ENCODE results near the gene TMOD3. TPM values are rescaled to one million over a fixed set of nuclear protein-coding genes. Genes with fewer than 3 reads are reported as not detected.

Gene TMOD3
- polyA plus RNA-seq, 1 donor from 2014 or later, result 23.4 TPM

DNA sequence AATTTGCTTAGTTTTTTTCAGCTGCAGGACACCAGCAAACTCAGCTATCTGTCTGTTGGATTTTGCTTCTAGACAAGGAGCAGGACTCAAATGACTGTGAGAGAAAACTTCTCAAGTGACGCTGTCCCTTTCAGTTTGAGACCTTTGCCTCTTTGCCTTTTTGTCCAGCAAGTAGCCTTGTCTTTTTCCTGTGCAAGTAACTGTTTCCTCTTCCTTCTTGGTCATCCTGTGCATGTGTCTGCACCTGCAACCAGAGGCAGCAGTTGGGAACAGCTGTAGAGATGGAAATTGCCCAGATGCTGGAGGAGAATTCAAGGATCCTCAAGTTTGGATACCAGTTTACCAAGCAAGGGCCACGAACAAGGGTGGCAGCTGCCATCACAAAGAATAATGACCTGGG lies 23.3 kb upstream of the TMOD3 start:
- Mint-ChIP-seq H3K36me3 (peaks cover 22% of the 10 kb centered on the region), H3K9me3 (no peaks in the 10 kb centered on the region), H3K27me3 (no peaks in the 10 kb centered on the region), H3K4me3 (no peak overlapping the region), H3K4me1 (peaks cover 3 to 5% (median 4%) of the 10 kb centered on the region in 3 donors), H3K27ac (peak overlapping the region in 1 of 3 donors; percentile 46)

DNA sequence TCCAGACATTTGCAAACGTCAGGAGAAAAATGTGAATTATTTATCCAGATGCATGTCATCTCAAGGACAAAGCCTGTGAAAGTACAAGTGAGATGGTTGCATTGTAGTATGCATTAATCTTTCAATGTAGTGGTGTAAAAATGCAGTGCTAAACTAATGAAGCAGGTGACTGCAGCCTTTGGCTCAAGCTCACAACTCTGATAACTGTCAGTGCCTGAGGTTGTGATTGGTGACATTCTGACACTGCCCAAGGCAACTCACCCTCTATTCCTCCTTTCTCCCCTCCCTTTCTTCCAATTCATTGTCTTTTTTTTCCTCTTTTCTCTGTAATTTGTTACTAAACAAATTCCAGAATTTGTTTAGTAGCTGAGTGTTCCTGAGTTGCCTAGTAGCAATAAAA lies 20.0 kb upstream of the TMOD3 start:
- Mint-ChIP-seq H3K9me3 (no peaks in the 10 kb centered on the region), H3K27ac (no peak overlapping the region), H3K4me1 (no peaks in the 10 kb centered on the region), H3K27me3 (no peaks in the 10 kb centered on the region), H3K36me3 (peaks cover 17% of the 10 kb centered on the region), H3K4me3 (no peak overlapping the region)

DNA sequence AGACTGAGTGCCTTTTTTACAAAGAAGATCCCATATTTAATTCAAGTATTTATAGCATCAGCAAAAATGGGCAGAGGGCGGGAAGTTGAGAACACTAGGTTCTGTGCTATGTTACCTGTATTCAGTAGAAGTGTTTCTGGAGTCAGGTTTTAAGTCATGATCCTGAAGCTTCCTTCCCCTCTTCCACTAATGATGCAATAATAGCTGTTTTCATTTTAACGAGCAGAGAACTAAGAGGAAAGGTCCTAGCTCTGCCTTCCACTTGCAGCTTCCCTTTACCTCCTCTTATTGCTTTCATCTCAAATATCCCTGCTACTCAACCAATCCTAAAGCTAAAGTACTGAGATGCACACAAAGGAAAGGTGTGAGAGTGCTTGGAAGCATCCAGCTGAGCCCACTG lies 16.9 kb upstream of the TMOD3 start:
- Mint-ChIP-seq H3K36me3 (peaks cover 12% of the 10 kb centered on the region), H3K27ac (no peak overlapping the region), H3K27me3 (no peaks in the 10 kb centered on the region), H3K9me3 (no peaks in the 10 kb centered on the region), H3K4me1 (no peaks in the 10 kb centered on the region), H3K4me3 (no peak overlapping the region)

DNA sequence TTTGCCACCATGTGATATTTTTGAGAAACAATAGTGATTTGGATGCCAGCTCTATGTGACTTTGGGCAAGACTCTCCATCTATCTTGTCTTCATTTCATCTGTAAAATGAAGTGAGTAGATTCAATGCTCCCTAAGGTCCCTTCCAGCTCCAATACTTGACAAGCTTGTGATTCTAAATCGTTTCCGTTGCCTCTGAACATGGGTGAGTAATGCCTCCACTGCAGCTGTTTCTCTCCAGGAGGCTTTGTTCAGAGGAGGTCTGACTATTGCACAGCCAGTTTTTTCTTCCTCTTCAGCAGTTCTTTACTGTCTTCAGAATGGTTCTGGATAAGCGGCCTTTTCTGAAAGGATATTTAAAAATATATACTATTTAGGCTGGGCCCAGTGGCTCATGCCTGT lies 14.8 kb upstream of the TMOD3 start:
- peaks cover 9% of the 10 kb centered on the region for H3K36me3 Mint-ChIP-seq
- H3K4me1 Mint-ChIP-seq, result no peaks in the 10 kb centered on the region

DNA sequence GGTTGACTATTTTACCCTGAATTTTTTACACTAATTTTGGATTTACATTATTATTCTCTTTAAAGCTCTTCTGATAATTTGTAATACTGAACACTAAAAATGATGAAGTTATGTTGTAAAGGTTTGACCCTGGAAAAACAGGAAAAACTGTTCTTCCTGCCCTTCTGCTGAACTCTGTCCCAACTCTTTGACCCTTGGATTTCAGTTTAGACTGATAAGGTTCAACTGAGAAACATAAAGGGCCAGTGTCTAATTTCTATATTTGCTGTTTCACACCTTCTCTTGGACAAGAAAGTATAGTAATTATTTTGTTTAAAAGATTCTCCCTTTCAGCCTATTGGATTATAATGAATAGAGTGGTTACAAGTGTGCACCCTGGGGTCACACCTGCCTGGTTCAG lies 12.8 kb upstream of the TMOD3 start:
- Mint-ChIP-seq H3K4me1 (no peaks in the 10 kb centered on the region), H3K27ac (no peak overlapping the region), H3K36me3 (peaks cover 4% of the 10 kb centered on the region), H3K9me3 (peaks cover 7 to 16% (median 14%) of the 10 kb centered on the region in 3 donors), H3K4me3 (no peak overlapping the region), H3K27me3 (no peaks in the 10 kb centered on the region)

More for the DNA sequence above, 14.8 kb upstream of the TMOD3 start:
- Mint-ChIP-seq H3K9me3 (no peaks in the 10 kb centered on the region), H3K4me3 (no peak overlapping the region), H3K27ac (no peak overlapping the region), H3K27me3 (no peaks in the 10 kb centered on the region)

DNA sequence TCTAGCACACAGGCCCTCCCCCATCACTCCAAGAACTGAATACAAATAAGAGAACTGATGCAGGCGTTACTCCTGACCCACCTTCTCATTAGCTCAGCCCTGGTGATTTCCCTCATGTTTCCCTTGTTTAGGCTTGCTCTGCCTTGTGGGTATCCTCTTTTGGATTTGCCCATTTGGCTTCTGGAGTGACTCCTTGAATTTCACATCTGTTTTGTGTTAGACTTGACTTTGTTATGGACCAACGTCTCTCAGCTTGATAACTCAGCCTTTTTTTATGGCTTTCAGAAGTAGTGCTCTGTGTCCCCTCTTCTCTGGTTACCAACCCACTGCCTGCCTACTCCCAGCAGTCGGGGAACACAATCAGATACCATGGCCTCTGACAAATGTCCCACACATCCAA lies 11.3 kb upstream of the TMOD3 start:
- Mint-ChIP-seq H3K4me1 (no peaks in the 10 kb centered on the region), H3K9me3 (peaks cover 7 to 18% (median 14%) of the 10 kb centered on the region in 3 donors), H3K27ac (no peak overlapping the region), H3K4me3 (no peak overlapping the region), H3K27me3 (no peaks in the 10 kb centered on the region), H3K36me3 (peaks cover 4% of the 10 kb centered on the region)

DNA sequence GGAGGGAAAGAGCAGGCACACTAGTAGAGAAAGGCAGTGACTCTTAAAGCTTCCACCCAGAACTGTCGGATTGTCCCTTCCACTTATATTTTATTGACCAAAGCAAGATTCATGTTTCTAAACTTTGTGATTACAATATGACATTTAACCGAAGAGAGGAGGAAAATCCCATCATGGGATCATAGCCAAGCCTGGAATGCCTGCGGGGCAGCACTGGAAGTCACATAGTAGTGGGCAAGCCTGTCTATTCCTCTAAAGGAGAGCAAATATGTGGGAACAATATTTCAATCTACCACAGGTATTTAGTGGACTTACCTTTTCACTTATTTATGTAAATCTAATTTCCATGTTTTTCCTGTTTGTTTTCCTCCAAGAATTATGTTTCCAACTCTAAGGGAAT lies 3.8 kb upstream of the TMOD3 start:
- Mint-ChIP-seq H3K4me1 (peaks cover 0 to 6% (median 3%) of the 10 kb centered on the region in 3 donors), H3K4me3 (peak overlapping the region in 1 of 4 donors; percentile 53), H3K9me3 (peaks cover 3 to 11% (median 6%) of the 10 kb centered on the region in 3 donors)

DNA sequence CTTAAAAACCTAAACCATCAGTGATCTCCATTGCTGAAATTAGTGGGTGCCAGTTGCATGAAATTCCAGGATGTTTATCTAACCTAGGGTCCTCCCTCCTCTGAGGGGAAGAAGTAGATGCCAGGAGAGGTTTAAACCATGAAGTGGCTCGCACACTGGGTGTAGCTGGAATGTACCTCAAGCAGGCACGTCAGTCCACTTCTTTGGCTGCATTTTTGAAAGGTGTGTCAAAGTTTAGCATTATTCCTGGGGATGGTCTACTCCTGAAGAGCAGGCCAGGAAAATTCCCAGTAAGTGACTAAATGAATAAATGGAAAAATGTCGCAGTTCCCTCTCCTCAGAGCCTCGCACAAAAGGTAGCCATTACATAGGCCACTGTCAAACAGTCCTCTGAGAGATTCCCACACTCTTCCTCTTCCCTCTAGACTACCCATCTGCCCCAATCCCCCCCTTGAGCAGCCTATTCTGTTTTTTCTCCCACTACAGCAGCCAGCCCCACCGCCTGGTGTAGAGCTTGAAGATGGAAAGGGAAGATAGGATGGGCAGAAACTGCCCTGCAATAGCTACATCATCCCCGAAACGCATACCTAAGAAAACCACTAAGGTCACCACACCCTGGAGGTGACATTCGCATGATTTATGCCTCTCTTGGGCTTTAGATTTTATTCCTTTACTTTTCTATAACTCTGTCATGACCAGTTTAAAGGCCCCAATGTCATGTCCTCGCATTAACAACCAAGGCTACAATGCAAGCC lies 655 bp upstream of the TMOD3 start:
- Mint-ChIP-seq H3K27me3 (no peaks in the 10 kb centered on the region), H3K36me3 (no peaks in the 10 kb centered on the region), H3K4me1 (peaks cover 16 to 32% (median 28%) of the 10 kb centered on the region in 3 donors), H3K27ac (peak overlapping the region in 1 of 3 donors; percentile 71), H3K9me3 (no peaks in the 10 kb centered on the region), H3K4me3 (peak overlapping the region in 3 of 4 donors; percentile 90 to 98 (median 96))

More for the DNA sequence above, 3.8 kb upstream of the TMOD3 start:
- no peaks in the 10 kb centered on the region for H3K27me3 Mint-ChIP-seq
- no peaks in the 10 kb centered on the region for H3K36me3 Mint-ChIP-seq
- no peak overlapping the region for H3K27ac Mint-ChIP-seq

DNA sequence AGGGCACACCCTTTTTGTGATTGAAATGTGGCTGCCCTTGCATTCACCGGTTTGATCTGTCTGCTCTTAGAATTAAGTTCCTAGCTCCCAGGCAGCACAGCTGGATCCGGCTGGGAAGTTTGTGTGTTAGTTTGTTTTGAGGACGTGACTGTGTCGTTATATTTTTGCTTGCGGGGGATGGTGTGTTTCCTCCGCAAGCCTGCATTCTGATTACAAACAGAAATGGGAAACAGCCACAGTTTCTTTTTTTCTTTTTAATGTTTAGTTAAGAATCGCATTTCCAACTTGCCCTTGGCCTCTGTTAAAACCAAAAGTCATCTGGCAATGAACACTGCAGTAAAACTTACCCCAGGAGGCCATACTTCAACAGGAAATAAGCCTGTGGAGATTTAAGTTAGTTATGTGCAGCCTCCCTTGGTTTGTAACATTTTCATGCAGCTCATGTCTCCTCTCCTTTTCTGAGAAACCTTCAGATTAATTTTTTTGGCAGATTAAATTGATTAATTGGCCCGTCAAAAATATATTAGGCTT lies 888 bp downstream of the TMOD3 start:
- Mint-ChIP-seq H3K9me3 (no peaks in the 10 kb centered on the region), H3K36me3 (no peaks in the 10 kb centered on the region), H3K27ac (peak overlapping the region; percentile 74 to 89 (median 86)), H3K27me3 (no peaks in the 10 kb centered on the region), H3K4me1 (peaks cover 22 to 47% (median 37%) of the 10 kb centered on the region in 3 donors), H3K4me3 (peak overlapping the region; percentile 90 to 98 (median 95))

DNA sequence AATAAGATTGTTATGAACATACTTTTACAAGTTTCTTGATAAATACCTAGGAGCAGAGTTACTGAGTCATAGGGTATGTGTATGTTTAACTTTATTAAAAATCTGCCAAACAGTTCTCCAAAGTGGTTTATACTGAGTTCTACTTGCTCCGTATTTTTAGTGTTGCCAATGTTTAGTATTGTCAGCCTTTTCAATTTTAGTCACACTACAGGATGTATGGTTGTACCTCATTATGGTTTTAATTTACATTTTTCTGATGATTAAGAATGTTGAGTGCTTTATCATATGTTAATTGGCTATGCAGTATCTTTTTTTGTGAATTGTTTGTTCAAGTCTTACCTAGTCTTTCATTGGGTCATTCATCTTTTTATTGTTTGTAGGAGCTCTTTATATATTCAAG lies 4.3 kb downstream of the TMOD3 start:
- Mint-ChIP-seq H3K36me3 (no peaks in the 10 kb centered on the region), H3K27me3 (no peaks in the 10 kb centered on the region), H3K27ac (no peak overlapping the region), H3K9me3 (no peaks in the 10 kb centered on the region), H3K4me3 (peak overlapping the region in 2 of 4 donors; percentile 25 to 28), H3K4me1 (peaks cover 34 to 72% (median 66%) of the 10 kb centered on the region in 3 donors)

DNA sequence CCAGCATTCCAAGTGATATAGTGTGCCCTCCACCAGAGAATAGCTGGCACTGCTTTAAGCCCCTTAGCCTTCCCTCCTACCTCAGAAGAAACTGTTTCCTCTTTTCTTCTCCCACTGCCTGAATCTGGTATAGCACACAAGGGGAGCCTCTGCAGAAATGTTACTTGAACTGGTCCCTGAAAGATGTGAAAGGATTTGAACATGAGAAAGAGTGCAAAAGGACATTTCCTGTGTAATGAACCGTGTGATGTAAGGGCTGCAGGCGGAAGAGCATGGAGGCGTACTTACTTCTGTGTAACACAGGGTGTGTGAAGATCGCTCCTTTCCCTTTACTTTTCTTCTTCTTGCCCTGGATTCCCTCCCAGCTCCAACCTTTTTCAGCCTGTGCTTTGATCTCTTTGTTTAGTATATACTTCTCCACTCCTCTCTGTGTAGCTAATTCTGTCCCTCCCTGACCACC lies 8.4 kb downstream of the TMOD3 start:
- Mint-ChIP-seq H3K27ac (peak overlapping the region; percentile 1 to 80 (median 6)), H3K4me3 (peak overlapping the region in 3 of 4 donors; percentile 28 to 70 (median 56))

DNA sequence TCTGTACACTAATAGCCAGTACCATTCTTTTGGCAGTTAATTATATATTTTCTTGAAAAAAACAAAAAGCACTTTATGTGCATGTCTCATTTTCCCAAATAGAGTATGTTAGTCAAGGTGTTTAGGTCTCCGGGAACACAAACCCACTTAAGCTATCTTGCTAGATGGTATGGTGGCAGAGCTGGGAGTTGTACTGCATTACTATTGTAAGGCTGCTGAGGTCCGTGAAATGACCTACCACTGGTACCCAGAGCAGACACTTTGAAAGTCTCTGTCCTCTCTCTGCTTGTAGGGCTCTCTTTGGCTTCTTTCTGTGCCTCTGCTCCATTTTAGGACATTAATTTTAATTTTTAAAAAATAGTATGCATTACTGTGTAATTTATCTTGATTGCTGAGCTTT lies 8.8 kb downstream of the TMOD3 start:
- Mint-ChIP-seq H3K27ac (peak overlapping the region in 1 of 3 donors; percentile 6), H3K9me3 (no peaks in the 10 kb centered on the region), H3K4me1 (peaks cover 39 to 68% (median 62%) of the 10 kb centered on the region in 3 donors), H3K4me3 (peak overlapping the region in 2 of 4 donors; percentile 56 to 70), H3K27me3 (no peaks in the 10 kb centered on the region), H3K36me3 (no peaks in the 10 kb centered on the region)

More for the DNA sequence above, 8.4 kb downstream of the TMOD3 start:
- Mint-ChIP-seq H3K27me3 (no peaks in the 10 kb centered on the region), H3K36me3 (no peaks in the 10 kb centered on the region), H3K9me3 (no peaks in the 10 kb centered on the region), H3K4me1 (peaks cover 36 to 64% (median 60%) of the 10 kb centered on the region in 3 donors)

DNA sequence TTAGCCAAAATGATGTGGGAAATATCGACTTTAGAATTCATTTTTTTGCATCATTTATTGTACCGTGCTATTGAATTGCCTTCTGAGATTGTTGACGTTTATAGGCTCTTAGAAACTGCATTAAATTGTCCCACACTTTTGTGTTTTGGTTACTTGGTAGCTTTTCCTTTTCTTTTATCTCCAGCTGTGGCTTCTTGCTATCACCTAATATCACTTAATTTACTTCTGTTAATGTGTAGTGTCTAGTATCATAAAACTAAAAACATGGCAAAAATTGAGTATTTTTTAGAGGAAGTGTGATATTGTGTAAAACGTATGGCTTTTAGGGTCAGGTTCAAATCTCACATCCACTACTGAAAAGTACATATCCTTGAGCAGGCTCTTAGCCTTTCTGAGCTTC lies 11.2 kb downstream of the TMOD3 start:
- Mint-ChIP-seq H3K4me1 (peaks cover 33 to 62% (median 55%) of the 10 kb centered on the region in 3 donors), H3K27ac (no peak overlapping the region), H3K4me3 (no peak overlapping the region), H3K36me3 (no peaks in the 10 kb centered on the region), H3K9me3 (no peaks in the 10 kb centered on the region), H3K27me3 (no peaks in the 10 kb centered on the region)

DNA sequence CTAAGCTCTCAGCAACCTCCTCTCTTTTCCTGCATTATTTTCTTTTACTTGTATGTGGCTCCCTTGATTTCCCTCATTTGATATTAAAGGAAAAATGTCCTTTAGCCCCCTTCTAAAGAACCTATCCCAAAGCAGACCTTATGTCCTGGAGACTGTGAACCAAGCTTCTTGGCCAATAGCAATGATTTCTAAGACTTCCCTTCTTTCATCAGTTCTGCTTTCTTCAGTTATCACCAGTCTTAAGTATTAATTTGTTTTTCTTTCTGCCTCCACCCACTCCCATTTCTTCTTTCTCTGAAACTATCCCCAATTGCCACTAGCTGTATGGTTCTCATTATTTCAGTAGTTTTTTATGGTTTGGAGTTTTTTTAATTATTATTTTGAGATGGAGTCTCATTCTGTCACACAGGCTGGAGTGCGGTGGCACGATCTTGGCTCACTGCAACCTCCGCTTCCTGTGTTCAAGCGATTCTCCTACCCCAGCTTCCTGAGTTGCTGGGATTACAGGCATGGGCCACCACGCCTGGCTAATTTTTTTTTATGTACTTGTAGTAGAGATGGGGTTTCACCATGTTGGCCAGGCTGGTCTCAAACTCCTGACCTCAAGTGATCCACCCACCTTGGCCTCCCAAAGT lies 12.1 kb downstream of the TMOD3 start:
- Mint-ChIP-seq H3K27me3 (no peaks in the 10 kb centered on the region), H3K27ac (no peak overlapping the region), H3K4me1 (peaks cover 38 to 62% (median 52%) of the 10 kb centered on the region in 3 donors), H3K4me3 (peak overlapping the region in 1 of 4 donors; percentile 74), H3K36me3 (no peaks in the 10 kb centered on the region), H3K9me3 (no peaks in the 10 kb centered on the region)

DNA sequence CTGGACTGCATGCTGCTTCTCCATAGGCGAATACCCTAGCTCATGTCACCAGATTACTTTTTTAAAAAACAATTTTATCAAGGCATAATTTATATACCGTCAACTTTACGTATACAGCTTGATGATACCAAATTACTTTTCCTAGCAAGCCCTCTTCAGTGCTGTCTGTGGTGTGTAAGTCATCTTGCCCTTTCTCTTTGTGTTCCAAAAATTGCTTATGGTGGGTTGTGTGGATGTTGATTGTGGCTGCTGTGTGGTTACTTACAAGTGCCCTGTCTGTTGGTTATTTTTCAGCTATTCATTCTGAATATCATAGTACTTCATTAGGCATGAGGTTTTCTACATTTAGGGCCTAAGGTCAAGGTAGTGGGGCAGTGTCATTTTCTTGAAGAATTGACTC lies 12.8 kb downstream of the TMOD3 start:
- H3K4me1 Mint-ChIP-seq, result peaks cover 35 to 63% (median 51%) of the 10 kb centered on the region in 3 donors
- no peaks in the 10 kb centered on the region for H3K9me3 Mint-ChIP-seq
- H3K27me3 Mint-ChIP-seq, result no peaks in the 10 kb centered on the region
- peak overlapping the region in 2 of 4 donors; percentile 20 to 46 for H3K4me3 Mint-ChIP-seq
- peaks cover 1% of the 10 kb centered on the region for H3K36me3 Mint-ChIP-seq
- peak overlapping the region in 1 of 3 donors; percentile 64 for H3K27ac Mint-ChIP-seq

Measured in IgD-negative memory B cell (primary cell).